Measurements from ENCODE around the gene SLC22A23.

GRCh38 chr6:3429211-3429610, 27.6 kb downstream of the SLC22A23 start:
- TF ChIP-seq CTCF (IDR thresholded peaks at IDR 0.05; ENCODE audit: borderline replicate concordance, extremely low read depth, low read length, poor library complexity, severe bottlenecking) = no peak
- TF ChIP-seq EZH2 (IDR thresholded peaks at IDR 0.05; ENCODE audit: borderline replicate concordance, low read depth, low read length, severe bottlenecking) = no peak

Measured in DND-41 (cell line).